Astrocyte of the cerebellum (primary cell): ENCODE measurements around the gene BCCIP.

Experiments used
- DNase-seq: peaks from one replicate; pipeline ENCODE4 v3.0.0-alpha.2; 2011; ENCODE audit warnings: low read depth
- H3K4me3 ChIP-seq: 2 replicates; pipeline ENCODE4 v1.5.1; 2011; ENCODE audit warnings: mild to moderate bottlenecking, low read depth, low read length, moderate library complexity
- in situ Hi-C: cut with HindIII; loops from 2 replicates; pipeline ENCODE4 v1.10.0; 2017; ENCODE audit warnings: low sequenced_read_pairs
- TF ChIP-seq, protein P1 (sequence below): IDR thresholded peaks from 2 replicates; pipeline ENCODE4 v1.5.1; 2012; ENCODE audit warnings: low read length, low read depth, moderate library complexity, mild to moderate bottlenecking; ENCODE audit errors: missing control alignments

The BCCIP gene

DNA sequence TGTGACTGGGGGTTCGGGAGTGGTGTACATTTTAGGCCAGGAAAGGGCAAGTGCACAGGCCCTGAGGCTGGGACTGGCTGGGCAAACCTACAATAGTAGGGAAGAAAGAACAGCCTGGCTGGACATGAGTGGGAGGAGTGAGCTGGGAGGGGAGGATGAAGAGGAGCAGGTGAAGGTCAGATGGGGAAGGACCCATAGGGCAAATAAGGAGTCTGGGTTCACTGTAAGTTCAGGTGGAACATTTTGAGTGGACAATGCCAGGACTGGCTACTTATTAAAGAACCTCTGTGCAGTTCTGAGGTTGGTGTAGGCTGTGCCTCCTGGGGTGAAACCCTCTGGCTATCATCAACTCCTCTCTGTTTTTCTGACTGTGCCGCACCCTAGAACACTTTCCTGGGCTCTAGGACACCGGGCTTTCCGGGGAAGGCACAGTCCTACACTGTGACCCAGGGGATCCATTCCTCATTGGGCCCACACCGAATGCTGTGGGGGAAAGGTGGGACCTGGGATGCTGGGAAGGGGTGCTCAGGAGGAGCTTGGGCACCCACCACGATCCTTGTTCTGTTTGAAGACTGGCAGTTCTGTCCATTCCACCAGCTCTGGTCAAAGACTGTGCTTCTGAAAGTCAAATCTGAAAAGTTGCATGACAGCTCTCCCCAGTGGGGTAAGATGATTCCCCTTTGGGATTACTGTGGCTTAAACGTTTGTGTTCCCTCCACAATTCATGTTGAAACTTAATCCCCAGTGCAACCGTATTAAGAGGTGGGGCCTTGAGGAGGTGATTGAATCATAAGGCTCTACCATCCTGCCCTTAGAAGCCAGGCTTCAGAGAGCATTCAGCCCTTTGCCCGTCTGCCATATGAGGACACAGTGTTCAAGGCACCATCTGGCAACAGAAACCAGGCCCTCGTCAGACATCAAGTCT is 43.7 kb upstream of the BCCIP start:
- no peak overlapping the region for H3K4me3 ChIP-seq
- TF ChIP-seq, protein P1, sequence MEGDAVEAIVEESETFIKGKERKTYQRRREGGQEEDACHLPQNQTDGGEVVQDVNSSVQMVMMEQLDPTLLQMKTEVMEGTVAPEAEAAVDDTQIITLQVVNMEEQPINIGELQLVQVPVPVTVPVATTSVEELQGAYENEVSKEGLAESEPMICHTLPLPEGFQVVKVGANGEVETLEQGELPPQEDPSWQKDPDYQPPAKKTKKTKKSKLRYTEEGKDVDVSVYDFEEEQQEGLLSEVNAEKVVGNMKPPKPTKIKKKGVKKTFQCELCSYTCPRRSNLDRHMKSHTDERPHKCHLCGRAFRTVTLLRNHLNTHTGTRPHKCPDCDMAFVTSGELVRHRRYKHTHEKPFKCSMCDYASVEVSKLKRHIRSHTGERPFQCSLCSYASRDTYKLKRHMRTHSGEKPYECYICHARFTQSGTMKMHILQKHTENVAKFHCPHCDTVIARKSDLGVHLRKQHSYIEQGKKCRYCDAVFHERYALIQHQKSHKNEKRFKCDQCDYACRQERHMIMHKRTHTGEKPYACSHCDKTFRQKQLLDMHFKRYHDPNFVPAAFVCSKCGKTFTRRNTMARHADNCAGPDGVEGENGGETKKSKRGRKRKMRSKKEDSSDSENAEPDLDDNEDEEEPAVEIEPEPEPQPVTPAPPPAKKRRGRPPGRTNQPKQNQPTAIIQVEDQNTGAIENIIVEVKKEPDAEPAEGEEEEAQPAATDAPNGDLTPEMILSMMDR, result no peak
- in situ Hi-C loops, result no loop called here
- no peak for DNase-seq

DNA sequence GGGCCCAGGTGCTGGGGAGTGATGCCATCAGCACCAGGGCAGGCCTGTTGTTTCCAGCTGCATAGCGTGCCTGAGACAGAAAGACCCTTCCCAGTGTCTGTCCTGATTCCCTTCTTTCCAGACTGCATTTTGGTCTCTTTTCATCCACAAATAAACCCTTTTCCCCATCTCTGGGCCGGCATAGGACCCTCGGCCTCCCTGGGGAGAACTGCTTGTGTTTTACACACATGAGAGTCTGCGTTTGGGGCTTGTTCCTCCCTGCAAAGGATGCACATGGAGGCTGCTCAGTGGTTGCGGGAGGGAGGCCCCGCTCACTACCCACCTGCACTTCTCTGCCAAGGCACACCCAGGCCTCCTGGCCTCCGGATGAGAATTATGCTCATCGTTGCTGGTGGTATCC is 42.0 kb upstream of the BCCIP start:
- TF ChIP-seq, protein P1, result no peak
- in situ Hi-C loops, result no loop called here
- DNase-seq, result no peak
- H3K4me3 ChIP-seq, result no peak overlapping the region

DNA sequence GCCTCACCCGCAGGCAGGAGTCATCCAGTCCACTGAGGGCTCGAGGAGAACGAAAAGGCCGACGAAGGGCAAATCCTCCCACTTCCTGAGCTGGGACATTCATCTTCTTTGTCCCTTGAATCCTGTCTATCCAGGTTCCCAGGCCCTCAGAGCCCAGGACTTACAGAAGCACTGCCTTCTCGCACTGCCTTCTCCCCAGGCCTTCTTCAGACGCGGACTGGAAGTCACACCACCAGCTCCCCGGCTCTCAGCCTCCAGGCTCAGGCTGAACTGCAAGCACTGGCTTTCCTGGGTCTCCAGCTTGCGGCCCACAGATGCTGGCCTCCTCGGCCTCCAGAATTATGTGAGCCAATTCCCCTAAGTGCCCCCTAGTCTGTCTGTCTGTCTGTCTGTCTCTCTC is 41.3 kb upstream of the BCCIP start:
- TF ChIP-seq, protein P1, result no peak
- in situ Hi-C loops, result no loop called here
- H3K4me3 ChIP-seq, result no peak overlapping the region
- no peak for DNase-seq

DNA sequence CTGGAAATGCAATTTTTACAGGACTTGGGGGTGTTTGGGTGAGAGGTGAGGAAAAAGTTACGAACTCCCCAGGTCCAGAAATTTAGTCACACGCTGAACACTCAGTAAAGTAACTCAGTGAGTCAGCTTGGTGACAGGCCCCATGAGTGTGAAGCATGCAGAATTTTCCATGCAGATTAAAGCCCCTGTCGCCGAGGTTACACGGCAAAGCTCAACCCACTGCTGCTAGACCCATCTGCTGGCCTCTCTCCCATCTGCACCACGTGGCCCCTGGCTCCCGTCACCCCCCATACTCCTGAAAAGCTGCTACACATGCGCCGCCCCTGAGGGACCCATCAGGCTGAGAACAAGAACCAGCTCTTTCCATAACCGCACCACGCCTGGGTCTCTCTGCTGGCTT is 40.7 kb upstream of the BCCIP start:
- no peak for DNase-seq
- TF ChIP-seq, protein P1, result no peak
- in situ Hi-C loops, result no loop called here

DNA sequence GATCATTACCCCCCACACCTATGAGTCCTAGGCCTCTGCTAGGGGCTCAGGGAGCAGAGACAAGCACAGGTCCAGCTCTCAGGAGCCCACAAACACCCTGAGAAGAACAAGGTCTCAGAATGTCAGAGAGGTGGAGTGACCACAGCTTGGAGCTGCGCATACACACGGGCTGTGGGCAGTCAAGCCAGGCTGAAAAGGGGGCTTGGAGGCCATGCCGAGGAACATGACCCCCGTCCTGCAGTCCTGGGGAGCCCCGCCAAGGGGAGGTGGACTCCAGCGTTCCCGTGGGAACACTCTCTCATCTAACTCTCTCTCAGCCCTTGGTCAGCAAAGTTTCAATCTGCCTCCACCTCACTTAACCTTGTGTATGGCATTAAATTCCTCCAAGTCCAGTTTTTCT is 39.9 kb upstream of the BCCIP start:
- H3K4me3 ChIP-seq, result no peak overlapping the region
- TF ChIP-seq, protein P1, result no peak
- DNase-seq, result no peak
- in situ Hi-C loops, result no loop called here

More for the DNA sequence above, 40.7 kb upstream of the BCCIP start:
- H3K4me3 ChIP-seq, result no peak overlapping the region

DNA sequence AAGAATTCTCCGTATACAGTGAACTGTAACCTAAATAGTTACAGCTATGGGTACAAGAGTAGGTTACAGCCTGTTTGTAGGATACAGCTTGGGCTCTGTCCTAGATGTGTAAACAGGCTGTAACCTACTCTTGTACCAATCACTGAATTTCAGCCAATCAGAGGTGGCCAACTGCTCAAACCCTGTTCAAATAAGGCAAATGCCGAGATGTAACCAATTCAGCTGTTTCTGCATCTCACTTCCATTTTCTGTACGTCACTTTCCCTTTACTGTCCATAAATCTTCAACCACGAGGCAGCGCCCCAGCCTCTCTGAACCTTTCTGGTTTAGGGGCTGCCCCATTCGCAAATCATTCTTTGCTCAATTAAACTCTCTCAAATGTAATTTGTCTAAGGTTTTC is 39.4 kb upstream of the BCCIP start:
- no peak for DNase-seq
- in situ Hi-C loops, result no loop called here
- no peak overlapping the region for H3K4me3 ChIP-seq
- TF ChIP-seq, protein P1, result no peak
